CD4-positive, alpha-beta T cell treated with Interleukin-15 for 1 hour (primary cell): ENCODE data around the gene GIGYF2.
"Not testable (repeated sequence)": the region's sequence is repeated elsewhere in the genome, so short reads cannot be mapped to it uniquely, and the experiment has no call there.

ENCODE experiments used
- DNase-seq: peaks from one replicate; pipeline ENCODE4 v3.0.0-alpha.2; 2020

The GIGYF2 gene

DNA sequence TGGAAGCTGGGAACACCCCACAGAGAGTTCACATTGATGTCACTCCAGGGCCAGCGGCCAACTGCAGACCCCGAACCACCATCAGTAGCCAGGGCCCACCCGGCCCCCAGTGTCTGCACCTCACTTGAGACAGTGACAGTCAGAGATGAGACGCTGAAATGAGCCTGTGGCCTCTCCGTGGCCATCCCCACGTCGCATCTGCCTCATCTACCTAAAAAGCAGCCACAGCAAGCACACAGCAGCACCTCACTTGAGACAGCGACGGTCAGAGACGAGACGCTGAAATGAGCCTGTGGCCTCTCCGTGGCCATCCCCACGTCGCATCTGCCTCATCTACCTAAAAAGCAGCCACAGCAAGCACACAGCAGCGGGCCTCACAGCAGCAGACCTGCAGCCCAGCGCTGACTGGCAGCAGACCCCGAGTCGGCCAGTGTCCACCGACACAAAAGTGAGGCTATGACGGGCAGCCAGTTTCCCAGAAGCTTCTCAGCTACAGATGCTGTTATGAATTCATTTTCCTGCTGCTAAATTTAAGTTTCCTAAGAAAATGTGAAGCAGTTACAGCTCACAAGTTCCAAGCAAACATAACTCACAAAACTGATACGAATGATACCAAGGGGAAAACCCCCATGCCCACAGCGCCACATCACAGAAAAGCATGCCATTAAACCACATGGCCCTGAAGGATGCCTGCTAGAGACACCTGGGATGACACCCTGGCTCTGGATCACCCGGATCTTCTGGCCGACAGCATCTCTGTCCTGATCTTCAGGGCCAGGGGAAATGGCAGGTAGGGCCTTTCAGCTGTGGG is 200.7 kb downstream of the GIGYF2 start:
- no peak for DNase-seq

DNA sequence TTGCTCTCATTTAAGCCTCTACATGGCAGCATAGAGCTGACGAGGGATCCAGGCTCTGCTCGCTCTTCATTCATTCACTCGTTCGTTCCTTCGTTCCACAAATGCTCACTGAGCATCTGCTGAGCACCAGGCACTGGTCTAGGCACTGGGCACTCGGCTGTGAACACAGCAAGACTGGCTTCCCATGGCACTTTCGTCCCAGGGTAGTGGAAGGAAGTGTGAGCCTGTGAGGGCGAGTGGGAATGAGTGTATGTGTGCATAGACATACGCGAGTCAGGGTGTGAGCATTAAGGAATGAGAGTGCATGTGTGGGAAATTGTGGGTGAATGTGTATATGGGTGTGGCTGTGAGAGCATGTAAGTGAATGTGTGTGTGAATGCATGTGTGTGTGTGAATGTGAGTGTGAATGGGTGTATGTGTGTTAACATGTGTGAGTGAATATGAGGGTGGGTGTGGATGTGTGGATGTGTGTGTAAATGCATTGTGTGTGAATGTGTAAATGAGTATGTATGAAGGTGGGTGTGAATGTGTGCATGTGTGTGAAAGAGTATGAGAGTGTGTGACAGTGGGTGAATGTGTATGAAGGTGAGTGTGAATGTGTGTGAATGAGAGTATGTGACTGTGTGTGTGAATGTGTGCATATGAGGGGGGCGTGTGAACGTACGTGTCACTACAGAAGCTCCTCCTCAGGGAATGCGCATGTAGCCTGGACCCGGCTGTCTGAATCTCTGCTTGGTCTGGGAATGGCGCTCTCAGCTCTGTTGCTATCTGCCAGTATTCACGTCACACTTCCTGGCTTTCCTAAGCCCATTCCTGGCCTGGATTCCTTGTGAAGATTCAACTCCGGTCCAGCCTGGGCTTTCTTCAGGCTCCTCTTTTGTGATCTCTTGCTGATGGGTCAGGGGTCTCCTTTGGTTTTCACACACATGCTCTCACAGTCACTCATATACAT is 201.7 kb downstream of the GIGYF2 start:
- no peak for DNase-seq

DNA sequence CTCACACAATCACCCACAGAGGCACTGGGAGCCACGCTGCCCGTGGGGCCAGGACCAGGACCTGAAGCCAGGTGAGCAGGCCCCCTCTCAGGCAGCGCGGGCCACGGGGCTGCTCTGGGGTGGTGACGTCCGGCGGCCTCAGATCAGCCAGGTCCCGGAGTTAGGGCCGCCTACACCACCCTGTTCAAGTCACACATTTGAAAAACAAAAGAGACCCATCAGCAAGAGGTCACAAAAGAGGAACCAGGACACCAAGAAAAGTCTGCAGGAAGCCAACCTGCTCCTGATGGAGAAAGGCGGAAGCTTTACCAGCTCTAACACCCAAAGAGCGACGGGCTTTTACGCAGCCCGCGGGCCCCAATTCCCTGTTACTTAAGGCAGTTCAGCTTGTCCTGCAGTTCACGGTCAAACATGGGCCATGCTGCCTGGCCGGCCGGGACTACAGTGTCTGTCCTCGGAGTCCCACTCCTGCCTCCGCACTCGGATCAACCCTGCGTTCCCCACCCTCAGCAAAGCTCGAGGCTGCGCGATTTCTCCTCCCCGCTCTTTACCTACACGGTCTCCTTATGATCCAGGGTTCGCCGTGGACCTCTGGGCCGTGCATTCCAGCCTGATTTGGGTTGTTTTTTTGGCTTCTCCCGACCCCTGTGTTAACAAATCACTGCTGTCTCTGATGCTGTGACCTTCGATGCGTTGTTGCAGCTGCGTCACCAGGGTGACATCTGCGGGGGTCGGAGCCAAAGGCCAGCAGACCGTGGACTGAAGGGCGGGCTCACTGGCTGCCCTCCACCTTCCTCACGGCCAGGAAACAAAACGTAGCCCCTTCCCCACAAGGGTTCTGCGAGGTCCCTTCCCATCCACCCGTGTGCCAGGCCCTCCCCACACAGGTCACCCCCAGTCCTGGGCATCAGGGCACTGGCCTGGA is 203.9 kb downstream of the GIGYF2 start:
- no peak for DNase-seq

DNA sequence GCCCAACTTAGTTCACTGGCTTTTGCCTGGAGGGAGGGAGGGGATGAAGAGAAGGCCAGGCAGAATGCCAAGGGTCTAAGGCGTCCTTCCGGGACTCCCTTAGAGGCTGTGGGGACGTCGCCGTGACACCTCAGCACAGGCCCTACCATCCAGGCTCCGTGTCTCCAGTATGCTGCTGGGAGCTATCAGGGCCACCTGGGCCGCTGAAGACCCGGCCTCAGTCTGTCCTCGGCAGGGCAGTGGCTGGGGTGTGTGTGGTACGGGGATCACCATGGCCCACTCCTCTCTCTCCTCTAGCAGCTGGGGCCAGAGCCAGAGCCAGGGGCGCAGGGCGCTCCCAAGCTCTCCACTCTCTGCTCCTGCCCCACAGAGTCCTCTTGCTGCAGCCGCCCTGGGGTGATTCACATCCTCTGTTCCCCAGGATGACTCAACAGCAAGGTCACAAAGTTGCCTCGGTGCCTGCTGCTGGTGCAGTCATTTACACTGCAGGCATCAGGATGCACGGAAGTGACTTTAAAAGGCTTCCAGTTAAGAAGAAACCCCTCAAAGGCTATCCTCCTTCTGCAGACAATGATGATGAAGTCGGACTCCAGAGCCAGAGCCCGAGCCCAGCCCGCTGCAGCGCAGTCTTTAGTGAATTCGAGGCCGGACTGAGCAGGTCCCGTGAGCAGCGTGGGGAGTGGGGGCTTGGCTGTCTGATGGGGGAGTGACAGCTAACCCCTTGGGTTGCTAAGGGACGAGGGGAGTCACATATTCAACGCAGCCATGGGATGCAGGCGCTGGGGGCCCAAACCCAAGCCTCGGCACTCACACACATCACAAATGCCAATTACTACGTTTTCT is 204.8 kb downstream of the GIGYF2 start:
- DNase-seq = peak; percentile 41

DNA sequence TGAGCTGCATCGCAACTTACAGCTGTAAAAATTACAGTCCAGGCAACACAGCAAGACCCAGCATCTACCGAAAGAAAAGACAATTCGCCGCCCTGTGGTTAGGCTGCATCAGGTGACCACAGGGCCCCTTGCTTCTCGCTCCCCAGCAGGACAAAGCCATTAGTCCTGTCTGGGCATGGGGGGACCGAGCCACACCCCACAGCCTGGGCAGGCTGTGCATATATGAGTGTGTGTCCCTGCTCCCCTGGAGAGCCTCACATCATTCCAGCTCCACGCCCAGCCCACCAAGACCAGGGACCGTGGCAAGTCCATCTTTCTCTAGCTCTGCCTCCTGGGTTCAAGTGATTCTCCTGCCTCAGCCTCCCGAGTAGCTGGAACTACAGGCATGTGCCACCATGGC is 206.9 kb downstream of the GIGYF2 start:
- DNase-seq = no peak

DNA sequence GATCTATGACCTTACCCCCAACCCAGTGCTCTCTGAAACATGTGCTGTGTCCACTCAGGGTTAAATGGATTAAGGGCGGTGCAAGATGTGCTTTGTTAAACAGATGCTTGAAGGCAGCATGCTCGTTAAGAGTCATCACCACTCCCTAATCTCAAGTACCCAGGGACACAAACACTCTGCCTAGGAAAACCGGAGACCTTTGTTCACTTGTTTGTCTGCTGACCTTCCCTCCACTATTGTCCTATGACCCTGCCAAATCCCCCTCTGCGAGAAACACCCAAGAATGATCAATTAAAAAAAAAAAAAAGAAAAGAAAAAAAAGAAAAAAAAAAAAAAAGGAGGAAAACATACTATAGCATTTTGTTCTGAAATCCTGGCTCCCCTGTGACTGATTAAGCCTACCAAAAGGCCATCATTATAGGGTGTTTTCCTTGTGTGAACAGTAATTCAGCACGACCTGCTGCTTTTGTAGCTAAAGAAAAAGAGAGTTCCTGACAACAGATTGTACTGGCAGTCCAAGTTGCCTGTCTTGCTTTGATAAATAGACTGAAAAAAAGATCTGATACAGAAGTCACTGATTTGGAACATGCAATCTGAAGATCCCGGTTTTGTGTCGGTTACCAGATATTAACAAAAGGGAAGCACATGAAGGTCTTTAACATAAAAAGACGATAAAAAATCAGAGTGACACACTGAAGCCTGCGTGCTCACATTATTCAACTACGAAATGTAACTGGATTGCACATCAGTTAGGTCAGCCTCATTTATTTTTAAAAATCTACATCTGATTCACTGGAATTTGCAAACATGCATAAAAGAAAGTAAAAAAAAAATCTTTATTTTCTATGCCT is 210.0 kb downstream of the GIGYF2 start:
- not testable (repeated sequence) for DNase-seq

DNA sequence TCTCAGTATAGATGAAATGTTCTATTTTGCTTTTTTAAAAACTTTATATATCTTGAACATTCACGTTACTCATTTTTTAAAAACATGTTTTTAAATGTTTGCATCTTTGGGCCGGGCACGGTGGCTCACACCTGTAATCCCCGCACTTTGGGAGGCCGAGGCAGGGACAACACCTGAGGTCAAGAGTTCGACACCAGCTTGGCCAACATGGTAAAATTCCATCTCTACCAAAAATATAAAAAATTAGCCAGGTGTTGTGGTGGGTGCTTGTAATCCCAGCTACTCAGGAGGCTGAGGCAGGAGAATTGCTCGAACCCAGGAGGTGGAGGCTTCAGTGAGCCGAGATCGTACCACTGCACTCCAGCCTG is 210.6 kb downstream of the GIGYF2 start:
- not testable (repeated sequence) for DNase-seq

DNA sequence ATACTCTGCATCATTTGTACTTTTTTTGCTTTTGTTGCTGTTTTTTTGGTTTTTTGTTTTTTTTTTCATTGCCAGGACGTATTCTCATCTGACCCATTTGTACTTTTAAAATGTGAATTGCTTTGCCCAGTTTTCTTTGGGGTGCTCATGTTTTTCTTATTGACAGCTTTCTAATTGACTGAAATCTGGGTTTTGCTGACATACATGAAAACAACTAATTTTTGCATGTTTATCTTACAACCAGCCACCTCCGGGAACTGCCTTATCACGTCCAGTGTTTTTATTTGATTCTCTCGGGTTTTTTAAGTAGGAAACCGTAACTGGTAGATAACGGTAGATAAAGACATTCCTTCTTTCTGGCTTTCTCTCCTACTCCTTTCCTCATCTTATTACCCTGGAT is 211.6 kb downstream of the GIGYF2 start:
- DNase-seq = no peak
